PFSK-1 (cell line): Measurements from ENCODE around the gene TBX3.

Experiments used
- FOXP2 ChIP-seq: optimal IDR thresholded peaks from 2 replicates; pipeline ENCODE3; 2011; ENCODE audit warnings: borderline replicate concordance, control low read depth, inconsistent platforms; ENCODE audit not compliant: insufficient read depth; ENCODE audit errors: extremely low read length, extremely low read depth
- POLR2AphosphoS5 ChIP-seq: IDR thresholded peaks from 2 replicates; pipeline ENCODE4 v1.6.1; 2012; ENCODE audit warnings: low read depth, mild to moderate bottlenecking, control low read depth, low read length, moderate library complexity
- REST ChIP-seq, 2 experiments: IDR thresholded peaks; 2 replicates each; pipeline versions ENCODE4 v1.6.1 to v1.8.0; 2011 to 2012; ENCODE audit warnings: low read depth in 2 of 2, low read length in 2 of 2, control low read depth in 1 of 2, inconsistent platforms in 1 of 2, mild to moderate bottlenecking in 1 of 2, moderate library complexity in 1 of 2; ENCODE audit not compliant: insufficient read depth in 1 of 2
- SIN3A ChIP-seq: IDR thresholded peaks from 2 replicates; pipeline ENCODE4 v1.6.1; 2012; ENCODE audit warnings: mild to moderate bottlenecking, low read length, moderate library complexity, borderline replicate concordance; ENCODE audit not compliant: insufficient read depth
- TAF1 ChIP-seq: IDR thresholded peaks from 2 replicates; pipeline ENCODE4 v1.6.1; 2012; ENCODE audit warnings: low read length, control low read depth, borderline replicate concordance; ENCODE audit not compliant: insufficient read depth

GRCh38 chr12:114631242-114631641 lies 52.7 kb downstream of the TBX3 start:
- TF ChIP-seq TAF1 = no peak
- no peak for TF ChIP-seq REST (IDR thresholded peaks at IDR 0.05; ENCODE audit: insufficient read depth in 1 of 2, low read depth in 2 of 2, low read length in 2 of 2)
- TF ChIP-seq POLR2AphosphoS5 = no peak
- TF ChIP-seq SIN3A = no peak
- no peak for TF ChIP-seq FOXP2
